Parathyroid adenoma (tissue), 2 donors: ENCODE data around the gene RPP21.

Source experiments
- H2AFZ ChIP-seq: fragments of 300-600 bp; sonication (generic); one replicate; pipeline ENCODE4 v1.7.0; 2017; ENCODE audit warnings: antibody characterized with exemption, mild to moderate bottlenecking
- H3K27ac ChIP-seq: fragments of 300-600 bp; sonication (generic); one replicate; pipeline ENCODE4 v1.7.0; 2017
- H3K27me3 ChIP-seq: fragments of 300-600 bp; sonication (generic); one replicate; pipeline ENCODE4 v1.7.0; 2017; ENCODE audit warnings: low read length; ENCODE audit not compliant: control insufficient read depth, insufficient read depth
- H3K36me3 ChIP-seq: fragments of 300-600 bp; sonication (generic); one replicate; pipeline ENCODE4 v1.7.0; 2017; ENCODE audit warnings: low read length; ENCODE audit not compliant: control insufficient read depth, insufficient read depth
- H3K4me1 ChIP-seq: fragments of 300-600 bp; sonication (generic); one replicate; pipeline ENCODE4 v1.7.0; 2017; ENCODE audit warnings: control low read depth
- H3K4me2 ChIP-seq: fragments of 300-600 bp; sonication (generic); one replicate; pipeline ENCODE4 v1.7.0; 2017; ENCODE audit warnings: low read length
- H3K4me3 ChIP-seq: fragments of 300-600 bp; sonication (generic); one replicate; pipeline ENCODE4 v1.7.0; 2017; ENCODE audit warnings: low read depth, low read length
- H3K79me2 ChIP-seq: fragments of 300-600 bp; sonication (generic); one replicate; pipeline ENCODE4 v1.7.0; 2017; ENCODE audit warnings: control low read depth
- H3K9ac ChIP-seq: fragments of 300-600 bp; sonication (generic); one replicate; pipeline ENCODE4 v1.7.0; 2017; ENCODE audit warnings: mild to moderate bottlenecking
- H3K9me3 ChIP-seq: fragments of 300-600 bp; sonication (generic); one replicate; pipeline ENCODE4 v1.7.0; 2017; ENCODE audit warnings: low read length; ENCODE audit not compliant: control insufficient read depth
- TF ChIP-seq, protein P1 (sequence below): fragments of 300-600 bp; sonication (generic); IDR thresholded peaks from one replicate; pipeline ENCODE4 v1.7.0; 2017; ENCODE audit warnings: antibody characterized with exemption, mild to moderate bottlenecking
- donor health status: primary hyperparathyroidism.

The RPP21 gene

DNA sequence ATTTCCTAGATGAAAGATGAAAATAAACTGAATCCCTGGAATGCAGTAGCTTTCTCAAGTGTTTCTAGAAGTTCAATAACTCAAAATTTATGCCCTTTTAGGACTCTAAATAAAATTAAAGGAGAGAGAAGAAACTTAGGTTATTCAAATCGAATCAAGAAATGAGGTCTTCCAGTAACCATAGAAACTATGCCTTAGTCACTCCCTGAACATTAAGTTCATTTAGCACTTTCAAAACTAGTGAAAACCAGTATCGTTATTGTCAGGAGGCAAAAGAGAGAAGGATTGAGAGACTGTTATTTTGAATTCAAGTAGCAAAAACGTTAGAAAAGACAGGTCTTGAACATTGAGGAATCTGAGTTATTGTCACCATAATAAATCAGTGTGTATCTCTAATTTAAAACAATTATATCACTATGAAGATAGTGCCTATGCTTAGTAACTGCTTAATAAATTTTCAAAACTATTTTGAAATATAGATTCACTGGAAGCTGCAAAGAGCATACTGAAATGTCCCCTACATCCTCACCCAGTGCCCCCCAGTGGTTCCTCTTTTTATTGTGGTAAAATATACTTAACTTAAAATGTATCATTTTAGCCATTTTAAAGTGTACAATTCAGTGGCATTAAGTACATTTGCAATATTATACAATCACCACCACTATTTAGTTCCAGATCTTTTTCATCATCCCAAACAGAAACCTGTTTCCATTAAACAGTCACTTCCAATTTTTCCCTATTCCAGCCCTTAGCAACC, 4.6 kb downstream of the RPP21 start:
- Histone ChIP-seq H3K4me1 (peaks cover 2% of the 10 kb centered on the region), H3K9ac (no peak overlapping the region), H3K36me3 (no peaks in the 10 kb centered on the region), H3K4me2 (no peak overlapping the region), H3K27ac (no peak overlapping the region), H3K27me3 (no peaks in the 10 kb centered on the region), H3K4me3 (no peak overlapping the region), H3K79me2 (no peaks in the 10 kb centered on the region), H3K9me3 (no peaks in the 10 kb centered on the region), H2AFZ (no peak overlapping the region)
- TF ChIP-seq, protein P1, sequence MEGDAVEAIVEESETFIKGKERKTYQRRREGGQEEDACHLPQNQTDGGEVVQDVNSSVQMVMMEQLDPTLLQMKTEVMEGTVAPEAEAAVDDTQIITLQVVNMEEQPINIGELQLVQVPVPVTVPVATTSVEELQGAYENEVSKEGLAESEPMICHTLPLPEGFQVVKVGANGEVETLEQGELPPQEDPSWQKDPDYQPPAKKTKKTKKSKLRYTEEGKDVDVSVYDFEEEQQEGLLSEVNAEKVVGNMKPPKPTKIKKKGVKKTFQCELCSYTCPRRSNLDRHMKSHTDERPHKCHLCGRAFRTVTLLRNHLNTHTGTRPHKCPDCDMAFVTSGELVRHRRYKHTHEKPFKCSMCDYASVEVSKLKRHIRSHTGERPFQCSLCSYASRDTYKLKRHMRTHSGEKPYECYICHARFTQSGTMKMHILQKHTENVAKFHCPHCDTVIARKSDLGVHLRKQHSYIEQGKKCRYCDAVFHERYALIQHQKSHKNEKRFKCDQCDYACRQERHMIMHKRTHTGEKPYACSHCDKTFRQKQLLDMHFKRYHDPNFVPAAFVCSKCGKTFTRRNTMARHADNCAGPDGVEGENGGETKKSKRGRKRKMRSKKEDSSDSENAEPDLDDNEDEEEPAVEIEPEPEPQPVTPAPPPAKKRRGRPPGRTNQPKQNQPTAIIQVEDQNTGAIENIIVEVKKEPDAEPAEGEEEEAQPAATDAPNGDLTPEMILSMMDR, result no peak

DNA sequence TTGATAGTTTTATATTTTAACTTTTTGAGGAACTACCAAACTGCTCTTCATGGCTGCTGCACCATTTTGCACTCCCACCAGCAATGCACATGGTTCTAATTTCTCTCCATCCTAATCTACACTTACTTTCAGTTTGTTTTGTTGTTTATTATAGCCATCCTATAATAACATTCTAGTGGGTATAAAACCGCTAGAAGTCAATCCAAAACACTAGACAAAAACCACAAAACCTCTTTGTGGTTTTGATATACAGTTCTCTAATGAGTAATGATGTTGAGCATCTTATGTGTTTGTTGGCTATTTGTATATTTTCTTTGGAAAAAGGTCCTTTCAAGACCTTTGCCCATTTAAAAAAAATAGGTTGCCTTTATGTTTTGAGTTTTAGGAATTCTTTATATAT, 5.6 kb downstream of the RPP21 start:
- H3K79me2 ChIP-seq, result no peaks in the 10 kb centered on the region
- H3K9me3 ChIP-seq, result no peaks in the 10 kb centered on the region
- no peaks in the 10 kb centered on the region for H3K27me3 ChIP-seq
- H3K4me2 ChIP-seq, result no peak overlapping the region
- H3K4me3 ChIP-seq, result no peak overlapping the region
- H3K9ac ChIP-seq, result no peak overlapping the region
- no peaks in the 10 kb centered on the region for H3K4me1 ChIP-seq
- no peak overlapping the region for H2AFZ ChIP-seq
- no peaks in the 10 kb centered on the region for H3K36me3 ChIP-seq
- TF ChIP-seq, protein P1, result no peak
- no peak overlapping the region for H3K27ac ChIP-seq

- Histone ChIP-seq H2AFZ (no peak overlapping the region), H3K27me3 (no peaks in the 10 kb centered on the region), H3K9me3 (no peaks in the 10 kb centered on the region), H3K4me3 (no peak overlapping the region), H3K4me2 (no peak overlapping the region), H3K4me1 (no peaks in the 10 kb centered on the region), H3K9ac (no peak overlapping the region), H3K79me2 (no peaks in the 10 kb centered on the region), H3K27ac (no peak overlapping the region), H3K36me3 (no peaks in the 10 kb centered on the region)
- TF ChIP-seq, protein P1, result no peak
Observed at GRCh38 chr6:30352550-30352949, 7.6 kb downstream of the RPP21 start.

GRCh38 chr6:30355281-30355680, 10.3 kb downstream of the RPP21 start:
- no peaks in the 10 kb centered on the region for H3K4me1 ChIP-seq
- no peak overlapping the region for H3K27ac ChIP-seq
- H3K4me3 ChIP-seq, result no peak overlapping the region
- H3K4me2 ChIP-seq, result no peak overlapping the region
- H3K9me3 ChIP-seq, result no peaks in the 10 kb centered on the region
- TF ChIP-seq, protein P1, result no peak
- H2AFZ ChIP-seq, result no peak overlapping the region
- no peaks in the 10 kb centered on the region for H3K79me2 ChIP-seq
- H3K36me3 ChIP-seq, result no peaks in the 10 kb centered on the region
- no peaks in the 10 kb centered on the region for H3K27me3 ChIP-seq
- H3K9ac ChIP-seq, result no peak overlapping the region

DNA sequence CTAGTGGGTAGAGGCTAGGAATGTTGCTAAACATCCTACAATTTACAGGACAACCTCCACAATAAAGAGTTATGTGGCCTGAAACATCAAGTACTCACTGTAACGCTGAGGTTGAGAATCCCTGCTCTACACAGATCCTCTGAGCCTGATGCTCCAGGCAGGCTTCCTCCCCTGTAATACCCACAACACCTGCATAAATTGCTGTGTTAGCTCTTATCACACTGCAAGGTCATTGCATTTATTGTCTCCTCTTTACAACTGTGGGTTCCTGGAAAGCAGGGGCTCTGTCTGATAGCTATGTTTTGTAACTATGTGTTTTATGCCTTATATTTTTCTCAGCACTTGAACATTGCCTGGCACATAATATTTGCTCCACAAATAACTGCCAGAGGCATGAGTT, 11.6 kb downstream of the RPP21 start:
- Histone ChIP-seq H3K9me3 (no peaks in the 10 kb centered on the region), H3K4me3 (no peak overlapping the region), H3K36me3 (no peaks in the 10 kb centered on the region), H3K4me2 (no peak overlapping the region), H3K27me3 (no peaks in the 10 kb centered on the region), H2AFZ (no peak overlapping the region), H3K79me2 (no peaks in the 10 kb centered on the region), H3K9ac (no peak overlapping the region), H3K27ac (no peak overlapping the region), H3K4me1 (no peaks in the 10 kb centered on the region)
- TF ChIP-seq, protein P1, result no peak
